CD4-positive, alpha-beta T cell (primary cell): ENCODE measurements around the gene BTRC. TPM values are rescaled to one million over a fixed set of nuclear protein-coding genes. Genes with fewer than 3 reads are reported as not detected.
"Not testable (repeated sequence)": the region's sequence is repeated elsewhere in the genome, so short reads cannot be mapped to it uniquely, and the experiment has no call there.

ENCODE experiments used
- ATAC-seq: fragments of 200-7000 bp; cut with Tn5 transposase; one replicate; pipeline ENCODE4 v1.10.0; 2022; ENCODE audit warnings: mild to moderate bottlenecking; ENCODE audit not compliant: poor library complexity
- CTCF ChIA-PET: fragments of 350-600 bp; sonication (Branson Sonifier 250); formaldehyde crosslinking; loops from one replicate; lab custom pipeline; 2021; ENCODE audit warnings: antibody characterized with exemption, inconsistent platforms; lab: Charles Lee
- POLR2A ChIA-PET: fragments of 350-600 bp; sonication (Branson Sonifier 250); formaldehyde crosslinking; loops from one replicate; lab custom pipeline; 2021; ENCODE audit warnings: antibody characterized with exemption, inconsistent platforms; lab: Charles Lee
- DNase-seq, 14 experiments: peaks; one replicate each; pipeline ENCODE4 v3.0.0-alpha.2; 2013 to 2020; ENCODE audit warnings: mixed read lengths in 2 of 14
- H3K27ac ChIP-seq, 2 donors: one replicate each; pipeline versions ENCODE4 v1.5.1 to v1.7.0; 2013; ENCODE audit warnings: low read length in 2 of 2, low read depth in 1 of 2, mild to moderate bottlenecking in 1 of 2
- H3K27me3 ChIP-seq, 2 experiments: 1 replicate in 1 of 2; 2 replicates in 1 of 2; pipeline versions ENCODE4 v1.6.1 to v1.7.0; 2013; ENCODE audit warnings: low read length in 2 of 2, control low read depth in 1 of 2, mild to moderate bottlenecking in 1 of 2, moderate library complexity in 1 of 2; ENCODE audit not compliant: insufficient read depth in 2 of 2, control insufficient read depth in 1 of 2
- H3K36me3 ChIP-seq: one replicate; pipeline ENCODE4 v1.6.1; 2013; ENCODE audit warnings: low read length, control low read depth; ENCODE audit not compliant: insufficient read depth
- H3K4me1 ChIP-seq: one replicate; pipeline ENCODE4 v1.6.1; 2013; ENCODE audit warnings: low read length, control low read depth; ENCODE audit not compliant: insufficient read depth
- H3K4me3 ChIP-seq: one replicate; pipeline ENCODE4 v1.5.1; 2013; ENCODE audit warnings: mild to moderate bottlenecking, low read length, moderate library complexity
- H3K9me3 ChIP-seq, 2 experiments: 1 replicate in 1 of 2; 2 replicates in 1 of 2; pipeline versions ENCODE4 v1.6.1 to v1.7.0; 2013; ENCODE audit warnings: low read length in 2 of 2, mild to moderate bottlenecking in 2 of 2, control low read depth in 1 of 2, moderate library complexity in 1 of 2; ENCODE audit not compliant: control insufficient read depth in 1 of 2, insufficient read depth in 1 of 2
- H3K27ac Mint-ChIP-seq: one replicate; pipeline ENCODE4 v1.8.0; 2020; ENCODE audit warnings: mixed read lengths
- H3K27me3 Mint-ChIP-seq: one replicate; pipeline ENCODE4 v1.8.0; 2021; ENCODE audit warnings: mixed read lengths
- H3K36me3 Mint-ChIP-seq: one replicate; pipeline ENCODE4 v1.8.0; 2021; ENCODE audit warnings: low read depth, mixed read lengths
- H3K4me1 Mint-ChIP-seq: one replicate; pipeline ENCODE4 v1.8.0; 2021; ENCODE audit warnings: low read depth, mixed read lengths
- H3K4me3 Mint-ChIP-seq: one replicate; pipeline ENCODE4 v1.8.0; 2020; ENCODE audit warnings: mild to moderate bottlenecking, mixed read lengths
- H3K9me3 Mint-ChIP-seq: one replicate; pipeline ENCODE4 v1.8.0; 2020; ENCODE audit warnings: mixed read lengths
- intact Hi-C, 2 experiments: fragments of 100-400 bp; cut with DNase I in 1 of 2; cut with micrococcal nuclease in 1 of 2; formaldehyde crosslinking; loops; one replicate each; pipeline versions ENCODE4 v1.15.1 to v1.9.0; 2023 to 2025; cut with DNase I, micrococcal nuclease
- total RNA-seq, 174 experiments: library from RNA in 2 of 174; stranded (reverse) in 2 of 174; gene quantifications; one replicate each; pipeline ENCODE4 v1.2.3 and lab custom pipeline; 2021 to 2026
- TF ChIP-seq, protein P1 (sequence below): fragments of 200-600 bp; IDR thresholded peaks from one replicate; pipeline ENCODE4 v1.8.0; 2022; ENCODE audit warnings: antibody characterized with exemption, mild to moderate bottlenecking

The BTRC gene
- total RNA-seq, 2 experiments from 2014 or later = 13.1 to 13.2 TPM

DNA sequence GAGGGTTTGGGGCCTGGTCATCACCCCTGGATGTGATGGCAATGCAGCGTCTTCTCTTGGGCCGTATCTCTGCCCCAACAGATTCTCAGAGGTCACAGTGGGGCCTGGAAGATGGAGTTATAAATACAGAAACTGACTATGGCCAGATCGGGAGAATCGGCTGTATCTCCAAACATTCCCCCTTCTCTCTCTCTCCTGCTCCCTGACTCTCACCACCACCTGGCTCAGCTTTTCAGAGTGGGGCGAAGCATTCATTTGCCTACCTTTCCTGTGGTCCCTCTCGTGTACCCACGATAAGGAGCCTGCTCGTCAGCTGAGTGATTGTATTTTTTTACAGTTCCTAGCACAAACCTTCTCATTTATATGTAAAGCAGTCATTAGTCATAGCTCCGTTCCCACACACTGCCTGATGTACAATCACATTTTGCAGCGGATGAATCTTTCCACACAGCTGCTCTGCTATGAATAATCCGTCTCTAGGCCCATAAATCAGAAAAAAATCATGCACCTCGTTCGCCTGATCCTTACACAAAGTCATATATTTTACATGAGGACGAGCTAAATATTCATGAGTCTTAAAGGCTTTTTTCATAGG is 23.2 kb upstream of the BTRC start:
- no peaks in the 10 kb centered on the region for H3K36me3 ChIP-seq
- no peaks in the 10 kb centered on the region for H3K9me3 Mint-ChIP-seq
- DNase-seq (no peak), ATAC-seq (no peak)
- no peak overlapping the region for H3K4me3 Mint-ChIP-seq
- no peak overlapping the region for H3K27ac ChIP-seq
- H3K27me3 Mint-ChIP-seq = peaks cover 31% of the 10 kb centered on the region
- ChIA-PET POLR2A (no interaction called here), CTCF (interaction anchor here (1.3 kb wide), 1 partner anchor 9 kb away, joined by 3 read pairs; no protein-coding TSS in a partner anchor)
- H3K9me3 ChIP-seq = no peaks in the 10 kb centered on the region
- H3K36me3 Mint-ChIP-seq = no peaks in the 10 kb centered on the region
- no peaks in the 10 kb centered on the region for H3K4me1 Mint-ChIP-seq
- intact Hi-C loops = no loop called here
- peaks cover 0 to 2% of the 10 kb centered on the region in 2 experiments for H3K27me3 ChIP-seq
- H3K4me3 ChIP-seq = no peak overlapping the region
- no peak overlapping the region for H3K27ac Mint-ChIP-seq
- no peaks in the 10 kb centered on the region for H3K4me1 ChIP-seq
- TF ChIP-seq, protein P1, sequence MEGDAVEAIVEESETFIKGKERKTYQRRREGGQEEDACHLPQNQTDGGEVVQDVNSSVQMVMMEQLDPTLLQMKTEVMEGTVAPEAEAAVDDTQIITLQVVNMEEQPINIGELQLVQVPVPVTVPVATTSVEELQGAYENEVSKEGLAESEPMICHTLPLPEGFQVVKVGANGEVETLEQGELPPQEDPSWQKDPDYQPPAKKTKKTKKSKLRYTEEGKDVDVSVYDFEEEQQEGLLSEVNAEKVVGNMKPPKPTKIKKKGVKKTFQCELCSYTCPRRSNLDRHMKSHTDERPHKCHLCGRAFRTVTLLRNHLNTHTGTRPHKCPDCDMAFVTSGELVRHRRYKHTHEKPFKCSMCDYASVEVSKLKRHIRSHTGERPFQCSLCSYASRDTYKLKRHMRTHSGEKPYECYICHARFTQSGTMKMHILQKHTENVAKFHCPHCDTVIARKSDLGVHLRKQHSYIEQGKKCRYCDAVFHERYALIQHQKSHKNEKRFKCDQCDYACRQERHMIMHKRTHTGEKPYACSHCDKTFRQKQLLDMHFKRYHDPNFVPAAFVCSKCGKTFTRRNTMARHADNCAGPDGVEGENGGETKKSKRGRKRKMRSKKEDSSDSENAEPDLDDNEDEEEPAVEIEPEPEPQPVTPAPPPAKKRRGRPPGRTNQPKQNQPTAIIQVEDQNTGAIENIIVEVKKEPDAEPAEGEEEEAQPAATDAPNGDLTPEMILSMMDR = no peak

DNA sequence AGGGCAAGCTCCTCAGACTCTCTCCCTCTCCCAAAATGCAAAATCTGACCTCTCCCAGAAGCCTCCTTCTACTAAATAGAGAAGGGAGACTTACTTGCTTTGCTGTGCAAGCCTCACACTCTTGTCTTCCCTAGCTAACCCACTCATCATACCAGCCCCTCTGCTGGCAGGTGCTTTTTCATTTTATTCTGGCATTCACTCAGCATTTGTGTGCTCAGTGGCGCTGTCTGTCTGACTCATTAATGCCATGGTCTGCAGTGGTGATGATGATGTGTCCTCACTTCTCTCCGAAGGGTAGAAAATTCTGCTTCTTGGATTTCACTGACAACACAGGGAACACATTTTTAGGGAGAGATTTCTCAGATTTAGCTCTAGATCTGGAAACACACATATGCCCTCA is 22.0 kb upstream of the BTRC start:
- Mint-ChIP-seq H3K36me3 (no peaks in the 10 kb centered on the region), H3K27me3 (peaks cover 24% of the 10 kb centered on the region), H3K4me1 (no peaks in the 10 kb centered on the region), H3K27ac (no peak overlapping the region), H3K9me3 (no peaks in the 10 kb centered on the region), H3K4me3 (no peak overlapping the region)
- ChIA-PET POLR2A (no interaction called here), CTCF (interaction anchor here (1.3 kb wide), 1 partner anchor 8 kb away, joined by 3 read pairs; no protein-coding TSS in a partner anchor)
- Histone ChIP-seq H3K9me3 (no peaks in the 10 kb centered on the region), H3K27me3 (peaks cover 0 to 2% of the 10 kb centered on the region in 2 experiments), H3K27ac (no peak overlapping the region), H3K36me3 (no peaks in the 10 kb centered on the region), H3K4me3 (no peak overlapping the region), H3K4me1 (no peaks in the 10 kb centered on the region)
- no peak for ATAC-seq
- intact Hi-C loops = no loop called here
- no peak for DNase-seq
- TF ChIP-seq, protein P1 = no peak

DNA sequence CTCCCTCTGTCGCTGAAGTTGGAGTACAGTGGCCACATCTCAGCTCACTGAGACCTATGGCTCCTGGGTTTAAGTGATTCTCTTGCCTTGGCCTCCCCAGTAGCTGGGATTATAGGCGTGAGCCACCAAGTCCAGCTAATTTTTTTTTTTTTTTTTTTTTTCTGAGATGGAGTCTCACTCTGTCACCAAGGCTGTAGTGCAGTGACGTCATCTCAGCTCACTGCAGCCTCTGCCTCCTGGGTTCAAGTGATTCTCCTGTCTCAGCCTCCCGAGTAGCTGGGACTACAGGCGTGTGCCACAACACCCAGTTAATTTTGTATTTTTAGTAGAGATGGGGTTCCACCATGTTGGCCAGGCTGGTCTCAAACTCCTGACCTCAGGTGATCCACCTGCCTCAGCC is 19.7 kb upstream of the BTRC start:
- H3K27ac ChIP-seq, DNase-seq, intact Hi-C loops, H3K4me1 Mint-ChIP-seq, H3K4me3 ChIP-seq, H3K27ac Mint-ChIP-seq, H3K36me3 Mint-ChIP-seq, POLR2A ChIA-PET, H3K27me3 ChIP-seq, H3K9me3 Mint-ChIP-seq, H3K4me1 ChIP-seq, H3K36me3 ChIP-seq, ATAC-seq, H3K4me3 Mint-ChIP-seq, CTCF ChIA-PET, H3K9me3 ChIP-seq: not testable (repeated sequence)
- H3K27me3 Mint-ChIP-seq = peaks cover 22% of the 10 kb centered on the region

DNA sequence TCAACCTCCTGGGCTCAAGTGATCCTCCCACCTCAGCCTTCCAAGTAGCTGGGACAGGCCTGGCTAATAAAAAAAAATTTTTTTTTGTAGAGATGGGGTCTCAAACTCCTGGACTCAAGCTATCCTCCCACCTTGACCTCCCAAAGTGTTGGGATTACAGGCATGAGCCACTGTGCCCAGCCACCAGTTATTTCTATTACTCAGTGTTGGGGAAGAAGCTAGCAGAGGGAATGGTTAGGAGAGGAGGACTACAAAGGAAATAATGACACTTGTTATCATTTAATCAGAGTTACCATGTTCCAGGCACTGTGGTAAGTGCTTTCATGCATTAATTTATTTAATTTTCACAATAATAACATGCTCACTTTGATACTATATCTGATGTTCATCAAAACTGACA is 17.6 kb upstream of the BTRC start:
- Mint-ChIP-seq H3K27me3 (peaks cover 25% of the 10 kb centered on the region), H3K27ac (no peak overlapping the region), H3K4me1 (no peaks in the 10 kb centered on the region), H3K4me3 (no peak overlapping the region), H3K36me3 (no peaks in the 10 kb centered on the region), H3K9me3 (no peaks in the 10 kb centered on the region)
- ChIA-PET POLR2A (no interaction called here), CTCF (no interaction called here)
- ATAC-seq (no peak), DNase-seq (no peak)
- H3K4me3 ChIP-seq = no peak overlapping the region
- H3K27ac ChIP-seq = no peak overlapping the region
- intact Hi-C loops = no loop called here
- TF ChIP-seq, protein P1 = no peak
- H3K4me1 ChIP-seq = no peaks in the 10 kb centered on the region
- H3K36me3 ChIP-seq = no peaks in the 10 kb centered on the region
- no peaks in the 10 kb centered on the region for H3K9me3 ChIP-seq
- peaks cover 0 to 2% of the 10 kb centered on the region in 2 experiments for H3K27me3 ChIP-seq
